Mesenchymal stem cell (in vitro differentiated cells and primary cell): Measurements from ENCODE around the gene ACSM2B.
A peak's percentile ranks its signal among the peaks of the same experiment; 100 is the strongest.
"Not testable (repeated sequence)": the region's sequence is repeated elsewhere in the genome, so short reads cannot be mapped to it uniquely, and the experiment has no call there.

Experiments used
- DNase-seq: peaks from one replicate; pipeline ENCODE4 v3.0.0-alpha.2; 2013
- H2AFZ ChIP-seq: one replicate; pipeline ENCODE4 v1.6.1; 2013; ENCODE audit warnings: low read depth, mild to moderate bottlenecking, control low read depth, inconsistent platforms, low read length, moderate library complexity
- H2AK5ac ChIP-seq: 2 replicates; pipeline ENCODE4 v1.6.1; 2013; ENCODE audit warnings: low read length, moderate library complexity, mild to moderate bottlenecking, inconsistent platforms; ENCODE audit not compliant: severe bottlenecking
- H2BK120ac ChIP-seq: one replicate; pipeline ENCODE4 v1.6.1; 2013; ENCODE audit warnings: low read depth, mild to moderate bottlenecking, inconsistent platforms, low read length, moderate library complexity
- H2BK12ac ChIP-seq, 2 experiments: one replicate each; pipeline ENCODE4 v1.6.1; 2013; ENCODE audit warnings: inconsistent platforms in 2 of 2, low read length in 2 of 2, mild to moderate bottlenecking in 2 of 2, moderate library complexity in 2 of 2, control low read depth in 1 of 2
- H2BK15ac ChIP-seq: one replicate; pipeline ENCODE4 v1.6.1; 2013; ENCODE audit warnings: mild to moderate bottlenecking, low read depth, inconsistent platforms; ENCODE audit not compliant: poor library complexity, severe bottlenecking
- H2BK5ac ChIP-seq: 2 replicates; pipeline ENCODE4 v1.6.1; 2013; ENCODE audit warnings: low read depth, mild to moderate bottlenecking, low read length, control low read depth, inconsistent platforms; ENCODE audit not compliant: poor library complexity, severe bottlenecking
- H3K14ac ChIP-seq, 2 experiments: one replicate each; pipeline ENCODE4 v1.6.1; 2013; ENCODE audit warnings: inconsistent platforms in 2 of 2, low read length in 2 of 2, control low read depth in 1 of 2, mild to moderate bottlenecking in 1 of 2, moderate library complexity in 1 of 2
- H3K18ac ChIP-seq, 2 experiments: one replicate each; pipeline ENCODE4 v1.6.1; 2013; ENCODE audit warnings: inconsistent platforms in 2 of 2, low read length in 2 of 2, control low read depth in 1 of 2, low read depth in 1 of 2, mild to moderate bottlenecking in 1 of 2
- H3K23ac ChIP-seq, 2 experiments: one replicate each; pipeline ENCODE4 v1.6.1; 2013; ENCODE audit warnings: inconsistent platforms in 2 of 2, low read length in 2 of 2, mild to moderate bottlenecking in 2 of 2, moderate library complexity in 2 of 2, control low read depth in 1 of 2
- H3K27ac ChIP-seq: 2 replicates; pipeline ENCODE4 v1.5.1; 2013; ENCODE audit warnings: mild to moderate bottlenecking, moderate library complexity, low read length, control low read depth, inconsistent platforms; ENCODE audit not compliant: poor library complexity, severe bottlenecking
- H3K27me3 ChIP-seq, 2 experiments: 2 replicates each; pipeline versions ENCODE4 v1.6.1 to v1.7.0; 2013; ENCODE audit warnings: low read length in 2 of 2, mild to moderate bottlenecking in 2 of 2, moderate library complexity in 2 of 2, control low read depth in 1 of 2, inconsistent platforms in 1 of 2; ENCODE audit not compliant: control insufficient read depth in 1 of 2, insufficient read depth in 1 of 2
- H3K36me3 ChIP-seq, 2 experiments: 2 replicates each; pipeline versions ENCODE4 v1.6.1 to v1.7.0; 2013; ENCODE audit warnings: low read length in 2 of 2, control low read depth in 1 of 2, inconsistent platforms in 1 of 2, low read depth in 1 of 2, mild to moderate bottlenecking in 1 of 2; ENCODE audit not compliant: insufficient read depth in 2 of 2, control insufficient read depth in 1 of 2
- H3K4ac ChIP-seq, 2 experiments: one replicate each; pipeline ENCODE4 v1.6.1; 2013; ENCODE audit warnings: inconsistent platforms in 2 of 2, low read length in 2 of 2, mild to moderate bottlenecking in 2 of 2, moderate library complexity in 2 of 2, control low read depth in 1 of 2, low read depth in 1 of 2
- H3K4me1 ChIP-seq: 2 replicates; pipeline ENCODE4 v1.6.1; 2013; ENCODE audit warnings: low read depth, low read length, control low read depth; ENCODE audit not compliant: control insufficient read depth, insufficient read depth
- H3K4me2 ChIP-seq: 2 replicates; pipeline ENCODE4 v1.6.1; 2013; ENCODE audit warnings: low read length, mild to moderate bottlenecking, inconsistent platforms; ENCODE audit not compliant: poor library complexity, severe bottlenecking
- H3K4me3 ChIP-seq, 2 experiments: 2 replicates each; pipeline versions ENCODE4 v1.5.1 to v1.7.0; 2013; ENCODE audit warnings: low read length in 2 of 2, mild to moderate bottlenecking in 2 of 2, control low read depth in 1 of 2, low read depth in 1 of 2; ENCODE audit not compliant: insufficient read depth in 1 of 2
- H3K79me1 ChIP-seq: replicated peaks from 2 replicates; pipeline ENCODE4 v1.6.1; 2013; ENCODE audit warnings: mild to moderate bottlenecking, control low read depth, low read length, inconsistent platforms; ENCODE audit not compliant: poor library complexity, severe bottlenecking
- H3K9ac ChIP-seq: 2 replicates; pipeline ENCODE4 v1.7.0; 2013; ENCODE audit warnings: mild to moderate bottlenecking, low read length, moderate library complexity
- H3K9me3 ChIP-seq: 2 replicates; pipeline ENCODE4 v1.7.0; 2013; ENCODE audit warnings: mild to moderate bottlenecking, low read length; ENCODE audit not compliant: control insufficient read depth
- H4K8ac ChIP-seq: one replicate; pipeline ENCODE4 v1.6.1; 2013; ENCODE audit warnings: inconsistent platforms, mild to moderate bottlenecking, low read length, moderate library complexity
- H4K91ac ChIP-seq: one replicate; pipeline ENCODE4 v1.6.1; 2013; ENCODE audit warnings: mild to moderate bottlenecking, low read length, inconsistent platforms
- WGBS: methylation state at CpG from one replicate; pipeline ENCODE4 v1.1.7; 2013; ENCODE audit warnings: mixed read lengths; 5-methylcytosine and 5-hydroxymethylcytosine counted together

The ACSM2B gene

DNA sequence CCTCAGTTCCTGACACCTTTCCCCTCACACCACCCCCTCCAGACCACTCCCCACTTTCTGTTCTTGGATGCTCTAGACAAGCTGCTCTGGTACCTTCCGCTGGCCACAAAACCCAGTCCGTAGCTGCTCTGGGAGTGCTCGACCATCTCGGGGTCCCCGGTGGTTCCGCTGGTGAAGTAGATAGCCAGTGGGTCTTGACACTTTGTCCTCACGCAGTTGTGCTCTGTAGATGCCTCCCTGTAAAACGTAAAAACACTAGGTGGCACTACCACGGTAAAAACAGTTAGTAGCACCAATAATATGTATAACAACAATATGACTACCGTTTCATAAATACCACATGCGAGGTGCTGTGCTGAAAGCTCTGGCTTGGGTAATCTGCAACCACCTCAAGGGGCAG, 26.0 kb upstream of the ACSM2B start:
- H4K91ac ChIP-seq, H3K4me3 ChIP-seq, H2AFZ ChIP-seq, H3K9me3 ChIP-seq, H2AK5ac ChIP-seq, H3K14ac ChIP-seq, H3K4ac ChIP-seq, H2BK15ac ChIP-seq, H3K27me3 ChIP-seq, DNase-seq, H3K9ac ChIP-seq, H3K18ac ChIP-seq, H2BK12ac ChIP-seq, H3K4me2 ChIP-seq, H3K79me1 ChIP-seq, H3K23ac ChIP-seq, H3K4me1 ChIP-seq, H4K8ac ChIP-seq, H2BK120ac ChIP-seq, H2BK5ac ChIP-seq, H3K27ac ChIP-seq, H3K36me3 ChIP-seq: not testable (repeated sequence)
- WGBS: 56% methylated on average over 11 of the region's 11 CpGs

DNA sequence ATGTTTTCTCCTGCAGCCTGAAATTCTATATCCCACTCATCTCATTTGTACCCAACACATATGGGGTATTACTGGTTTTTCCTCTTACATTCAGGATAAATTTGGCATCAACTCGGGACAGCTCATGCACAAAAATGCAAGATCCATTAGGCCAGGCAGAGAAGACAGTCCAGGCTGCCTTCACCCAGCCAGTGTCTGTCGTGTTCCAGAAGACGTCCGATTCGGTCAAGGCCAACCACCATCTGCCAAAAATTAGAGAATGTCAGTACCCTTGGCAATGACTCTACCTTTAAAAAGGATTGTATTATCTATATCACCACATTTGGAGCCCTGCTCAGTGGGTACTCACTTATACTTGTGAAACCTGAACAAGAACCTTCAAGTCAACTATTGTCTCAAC, 23.3 kb upstream of the ACSM2B start:
- not testable (repeated sequence) for H4K91ac ChIP-seq, H3K27ac ChIP-seq, H3K27me3 ChIP-seq, H2BK12ac ChIP-seq, H2BK15ac ChIP-seq, H3K4ac ChIP-seq, H3K4me1 ChIP-seq, DNase-seq, H3K23ac ChIP-seq, H3K9ac ChIP-seq, H3K9me3 ChIP-seq, H3K18ac ChIP-seq, H4K8ac ChIP-seq, H2AK5ac ChIP-seq, H3K14ac ChIP-seq, H2BK5ac ChIP-seq, H3K36me3 ChIP-seq, H2AFZ ChIP-seq, H2BK120ac ChIP-seq, H3K79me1 ChIP-seq, H3K4me3 ChIP-seq, H3K4me2 ChIP-seq
- 69% methylated on average over 5 of the region's 5 CpGs for WGBS

DNA sequence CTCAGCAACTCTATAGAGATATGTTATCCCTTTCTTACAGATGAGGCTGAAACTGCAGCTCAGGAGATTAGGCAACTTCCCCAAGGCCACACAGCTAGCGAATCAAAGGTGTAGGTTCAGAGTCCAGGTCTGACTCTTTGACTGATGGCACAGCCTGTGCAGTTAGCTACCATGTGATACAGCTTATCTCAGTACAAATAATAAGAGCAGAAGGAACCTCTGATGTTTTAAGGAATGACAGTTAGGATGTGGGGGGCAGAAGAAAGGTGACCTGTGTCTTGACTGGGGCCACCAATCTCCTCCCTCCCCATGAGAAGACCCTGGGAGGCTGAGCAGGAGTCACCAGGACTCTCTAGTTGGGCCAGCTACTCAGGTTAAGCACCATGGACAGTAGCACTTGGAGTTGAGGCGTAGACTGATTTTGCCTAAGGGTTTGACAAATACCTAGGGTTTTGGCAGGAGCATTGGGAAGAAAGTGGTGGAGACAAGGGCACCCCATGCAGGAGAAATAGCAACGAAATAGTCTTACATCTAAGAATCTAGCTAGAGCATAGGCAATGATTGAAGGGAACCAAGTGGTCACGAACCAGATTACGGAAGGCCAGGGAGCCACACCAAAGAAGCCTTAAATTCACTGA, 22.8 kb upstream of the ACSM2B start:
- WGBS: 43% methylated on average over 5 of the region's 5 CpGs
- Histone ChIP-seq H2BK12ac (no peak overlapping the region), H2BK120ac (no peak overlapping the region), H3K23ac (no peak overlapping the region), H3K4me3 (no peak overlapping the region), H3K79me1 (no peaks in the 10 kb centered on the region), H2BK5ac (peak overlapping the region; percentile 73), H3K4me2 (no peak overlapping the region), H2AFZ (no peak overlapping the region), H3K36me3 (no peaks in the 10 kb centered on the region), H3K4ac (no peak overlapping the region), H4K8ac (no peak overlapping the region), H3K18ac (no peak overlapping the region), H2BK15ac (no peak overlapping the region), H3K9ac (no peak overlapping the region), H3K27ac (no peak overlapping the region), H2AK5ac (no peak overlapping the region), H3K27me3 (no peaks in the 10 kb centered on the region), H3K9me3 (no peaks in the 10 kb centered on the region), H4K91ac (no peak overlapping the region), H3K14ac (no peak overlapping the region), H3K4me1 (no peaks in the 10 kb centered on the region)
- no peak for DNase-seq

DNA sequence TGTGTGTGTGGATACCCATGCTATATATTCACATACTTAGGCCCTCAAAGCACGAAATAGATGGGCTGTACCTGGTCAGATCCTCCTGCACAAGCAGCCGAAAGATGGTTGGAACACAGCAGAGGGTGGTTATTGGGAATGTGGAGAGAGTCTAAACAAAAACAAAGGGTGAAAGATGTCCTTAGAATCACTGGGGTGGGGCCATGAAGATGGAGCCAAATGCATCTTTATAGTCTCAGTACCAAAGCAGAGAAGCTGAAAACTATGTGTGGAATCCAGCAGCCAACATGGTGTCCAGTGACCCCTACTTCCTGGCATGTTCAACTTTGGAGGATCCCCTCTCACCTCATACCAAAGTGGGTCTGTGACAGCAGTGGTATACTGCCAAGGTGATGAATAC, 19.5 kb upstream of the ACSM2B start:
- not testable (repeated sequence) for H3K4me3 ChIP-seq, H3K9me3 ChIP-seq, H3K27me3 ChIP-seq, H3K27ac ChIP-seq, H4K8ac ChIP-seq, H4K91ac ChIP-seq, H3K4me2 ChIP-seq, H3K18ac ChIP-seq, H3K9ac ChIP-seq, H2AFZ ChIP-seq, H2AK5ac ChIP-seq, H3K23ac ChIP-seq, H2BK12ac ChIP-seq, H3K79me1 ChIP-seq, H3K4me1 ChIP-seq, H2BK5ac ChIP-seq, H3K14ac ChIP-seq, H2BK120ac ChIP-seq, H3K36me3 ChIP-seq, H2BK15ac ChIP-seq, H3K4ac ChIP-seq, DNase-seq
- WGBS: 63% methylated on average over 2 of the region's 2 CpGs
